ENCODE measurements around the gene SPTBN2.
"Not testable (repeated sequence)": the region's sequence is repeated elsewhere in the genome, so short reads cannot be mapped to it uniquely, and the experiment has no call there.

The SPTBN2 gene

GRCh38 chr11:66724167-66724566 is 4.8 kb downstream of the SPTBN2 start:
- not testable (repeated sequence) for DNase-seq (ENCODE audit: low read depth in 2 of 2)

- no peak for DNase-seq (ENCODE audit: low read depth in 2 of 2)
These were observed 5.3 kb downstream of the SPTBN2 start for GRCh38 chr11:66723693-66724092.

- no peak for DNase-seq (ENCODE audit: low read depth in 2 of 2)
These were observed 6.0 kb downstream of the SPTBN2 start for GRCh38 chr11:66722745-66723651.

GRCh38 chr11:66721939-66722338 is 7.1 kb downstream of the SPTBN2 start:
- DNase-seq (ENCODE audit: low read depth in 2 of 2), result no peak

- DNase-seq (ENCODE audit: low read depth in 2 of 2), result no peak
These were observed 8.0 kb downstream of the SPTBN2 start for GRCh38 chr11:66720899-66721470.

GRCh38 chr11:66720223-66720898 is 8.7 kb downstream of the SPTBN2 start:
- no peak for DNase-seq (ENCODE audit: low read depth in 2 of 2)

- no peak for DNase-seq (ENCODE audit: low read depth in 2 of 2)
These were observed 9.7 kb downstream of the SPTBN2 start for GRCh38 chr11:66719111-66719872.

- no peak for DNase-seq (ENCODE audit: low read depth in 2 of 2)
These were observed 10.6 kb downstream of the SPTBN2 start for GRCh38 chr11:66718320-66718971.

GRCh38 chr11:66717925-66718319 is 11.1 kb downstream of the SPTBN2 start:
- no peak for DNase-seq (ENCODE audit: low read depth in 2 of 2)

GRCh38 chr11:66716996-66717395 is 12.0 kb downstream of the SPTBN2 start:
- DNase-seq (ENCODE audit: low read depth in 2 of 2), result no peak

- DNase-seq (ENCODE audit: low read depth in 2 of 2), result no peak
These were observed 13.5 kb downstream of the SPTBN2 start for GRCh38 chr11:66715346-66716085.

- DNase-seq (ENCODE audit: low read depth in 2 of 2), result no peak
These were observed 15.1 kb downstream of the SPTBN2 start for GRCh38 chr11:66713746-66714480.

GRCh38 chr11:66710384-66710930 is 18.6 kb downstream of the SPTBN2 start:
- DNase-seq (ENCODE audit: low read depth in 2 of 2), result no peak

- DNase-seq (ENCODE audit: low read depth in 2 of 2), result no peak
These were observed 20.3 kb downstream of the SPTBN2 start for GRCh38 chr11:66708701-66709100.

- DNase-seq (ENCODE audit: low read depth in 2 of 2), result no peak
These were observed 20.9 kb downstream of the SPTBN2 start for GRCh38 chr11:66708094-66708493.

- DNase-seq (ENCODE audit: low read depth in 2 of 2), result no peak
These were observed 21.5 kb downstream of the SPTBN2 start for GRCh38 chr11:66707486-66707885.

GRCh38 chr11:66706989-66707388 is 22.0 kb downstream of the SPTBN2 start:
- no peak for DNase-seq (ENCODE audit: low read depth in 2 of 2)

GRCh38 chr11:66705587-66706335 is 23.3 kb downstream of the SPTBN2 start:
- DNase-seq (ENCODE audit: low read depth in 2 of 2), result no peak
